CD4-positive, alpha-beta T cell treated with Interleukin-4 for 4 hours (primary cell): ENCODE data around the gene ZBTB5.
"Not testable (repeated sequence)": the region's sequence is repeated elsewhere in the genome, so short reads cannot be mapped to it uniquely, and the experiment has no call there.

Source experiments
- DNase-seq: peaks from one replicate; pipeline ENCODE4 v3.0.0-alpha.2; 2020

Gene ZBTB5

GRCh38 chr9:37486256-37486615 lies 21.0 kb upstream of the ZBTB5 start:
- no peak for DNase-seq

- peak; percentile 95 for DNase-seq
Observed at GRCh38 chr9:37485389-37486255, 20.4 kb upstream of the ZBTB5 start, which contains the start of gene POLR1E. Gene POLR1E (plus strand): TSS chr9:37485948. CDS start chr9:37486048, 100 bp downstream.

GRCh38 chr9:37480759-37481158 lies 15.5 kb upstream of the ZBTB5 start:
- DNase-seq: no peak

- not testable (repeated sequence) for DNase-seq
Observed at GRCh38 chr9:37477987-37478619, 12.9 kb upstream of the ZBTB5 start.

GRCh38 chr9:37477443-37477842 lies 12.2 kb upstream of the ZBTB5 start:
- not testable (repeated sequence) for DNase-seq

- no peak for DNase-seq
Observed at GRCh38 chr9:37476930-37477329, 11.7 kb upstream of the ZBTB5 start.

GRCh38 chr9:37474438-37474837 lies 9.2 kb upstream of the ZBTB5 start:
- no peak for DNase-seq

DNA sequence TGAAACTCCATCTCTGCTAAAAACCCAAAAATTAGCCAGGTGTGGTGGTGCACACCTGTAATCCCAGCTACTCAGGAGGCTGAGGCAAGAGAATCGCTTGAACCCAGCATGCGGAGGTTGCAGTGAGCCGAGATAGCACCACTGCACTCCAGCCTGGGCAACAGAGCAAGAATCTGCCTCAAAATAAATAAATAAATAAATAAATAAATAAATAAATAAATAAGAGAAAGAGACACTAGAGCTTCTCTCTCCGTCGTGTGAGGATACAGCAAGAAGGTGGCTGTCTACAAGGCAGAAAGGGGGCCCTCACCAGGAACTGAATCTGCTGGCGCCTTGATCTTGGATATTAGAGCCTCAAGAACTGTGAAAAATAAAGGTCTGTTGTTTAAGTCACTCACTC lies 8.7 kb upstream of the ZBTB5 start:
- DNase-seq: not testable (repeated sequence)

GRCh38 chr9:37471942-37472684 lies 6.9 kb upstream of the ZBTB5 start:
- DNase-seq: no peak

- no peak for DNase-seq
Observed at GRCh38 chr9:37468620-37469019, 3.4 kb upstream of the ZBTB5 start.

GRCh38 chr9:37467530-37467929 lies 2.3 kb upstream of the ZBTB5 start:
- DNase-seq: not testable (repeated sequence)

DNA sequence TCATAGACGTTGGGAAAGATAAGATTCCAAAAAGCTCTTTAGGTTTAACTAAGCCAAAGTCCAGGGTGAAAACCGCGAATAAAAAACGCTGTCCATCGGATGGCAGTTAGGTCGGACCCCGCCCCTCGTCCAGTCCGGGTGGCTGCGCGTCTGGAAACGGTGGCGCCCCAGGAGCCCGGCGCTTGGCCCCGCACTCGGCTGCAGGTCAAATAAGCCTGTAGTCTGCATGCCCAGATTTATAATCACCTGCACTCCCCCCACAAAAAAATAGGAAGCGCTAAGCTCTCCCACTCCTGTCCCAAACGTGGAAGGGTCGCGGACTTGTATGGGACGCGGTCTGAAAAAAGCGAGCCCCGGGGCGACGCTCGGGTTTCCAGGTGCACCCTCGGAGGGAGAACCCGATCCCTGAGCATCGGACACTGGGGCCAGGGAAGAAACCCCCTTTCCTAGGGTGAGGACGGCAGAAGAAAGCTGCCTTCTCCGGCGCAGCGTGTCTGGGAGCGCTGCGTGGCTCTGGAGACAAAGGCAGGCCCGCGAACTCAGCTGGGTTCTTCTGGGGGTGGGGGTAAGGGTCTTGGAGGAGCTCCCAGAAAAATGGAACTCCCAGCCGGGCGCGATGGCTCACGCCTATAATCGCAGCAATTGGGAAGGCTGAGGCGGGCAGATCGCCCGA lies 923 bp upstream of the ZBTB5 start:
- DNase-seq: no peak

GRCh38 chr9:37464426-37465248 lies 613 bp downstream of the ZBTB5 start:
- DNase-seq: peak; percentile 65

DNA sequence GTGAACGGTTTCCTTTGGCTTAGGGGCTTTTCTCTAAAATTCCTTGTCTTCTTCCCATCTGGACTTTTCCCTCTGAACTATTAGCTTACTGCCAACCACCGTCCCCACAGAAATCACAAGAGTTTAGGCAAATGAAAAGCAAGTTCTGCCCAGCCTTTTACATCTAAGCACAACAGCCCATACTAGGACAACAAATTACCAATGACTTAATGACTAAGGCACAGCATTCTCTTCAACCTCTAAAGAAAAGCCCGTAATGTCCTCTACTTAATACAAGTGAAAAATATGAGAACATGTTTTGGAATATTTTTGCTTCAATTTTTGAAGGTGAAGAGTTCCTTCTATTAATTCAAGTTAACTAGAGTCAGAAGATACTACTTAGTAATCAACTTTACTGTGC lies 1.2 kb downstream of the ZBTB5 start:
- no peak for DNase-seq

GRCh38 chr9:37456817-37457216 lies 8.4 kb downstream of the ZBTB5 start:
- no peak for DNase-seq

DNA sequence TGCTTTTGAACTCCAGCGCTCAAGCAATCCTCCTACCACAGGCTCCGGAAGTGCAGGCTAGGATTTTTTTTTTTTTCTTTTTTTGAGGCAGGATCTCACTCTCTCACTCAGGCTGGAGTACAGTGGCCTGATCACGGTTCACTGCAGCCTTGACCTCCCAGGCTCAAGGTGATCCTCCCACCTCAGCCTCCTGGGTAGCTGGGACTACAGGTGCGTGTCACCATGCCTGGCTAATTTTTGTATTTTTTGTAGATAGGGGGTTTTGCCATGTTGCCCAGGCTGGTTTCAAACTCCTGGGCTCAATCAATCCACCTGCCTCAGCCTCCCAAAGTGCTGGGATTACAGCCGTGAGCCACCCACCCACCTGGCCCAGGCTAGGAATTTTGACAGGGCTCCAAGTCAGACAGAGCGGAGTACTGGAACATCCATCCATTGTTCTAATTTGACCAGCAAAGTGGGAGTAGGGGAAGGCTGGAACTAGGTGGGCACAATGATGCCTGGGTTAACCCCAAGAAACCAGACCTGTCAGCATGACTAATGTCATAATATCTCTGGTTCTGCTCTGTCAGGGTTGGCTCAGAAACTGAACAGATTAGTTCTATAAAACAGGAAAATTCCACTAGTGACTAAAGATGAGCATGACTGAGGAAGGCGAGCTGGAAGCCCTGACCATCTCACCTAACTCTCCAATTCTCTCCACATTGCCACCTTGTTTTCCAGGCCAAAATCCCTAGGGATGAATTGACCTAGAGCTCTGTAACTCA lies 9.2 kb downstream of the ZBTB5 start:
- no peak for DNase-seq

- no peak for DNase-seq
Observed at GRCh38 chr9:37454238-37454637, 11.0 kb downstream of the ZBTB5 start.

GRCh38 chr9:37453827-37454226 lies 11.4 kb downstream of the ZBTB5 start:
- DNase-seq: no peak

GRCh38 chr9:37452611-37453010 lies 12.6 kb downstream of the ZBTB5 start:
- no peak for DNase-seq

DNA sequence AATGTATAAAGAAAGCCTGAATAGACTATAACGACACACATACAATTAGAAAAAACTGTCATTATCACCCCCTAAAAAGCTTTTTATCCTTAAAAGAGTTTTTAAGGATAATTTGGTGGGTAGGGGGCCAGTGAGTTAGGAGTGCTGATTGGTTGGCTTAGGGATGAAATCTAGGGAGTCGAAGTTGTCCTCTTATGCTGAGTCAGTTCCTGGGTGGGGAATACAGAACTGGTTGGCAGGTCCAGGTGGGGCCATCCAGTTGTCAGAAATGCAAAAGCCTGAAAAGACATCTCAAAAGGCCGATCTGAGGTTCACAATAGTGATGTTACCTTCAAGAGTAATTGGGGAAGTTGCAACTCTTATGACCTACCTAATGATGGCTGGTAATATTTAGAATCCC lies 13.6 kb downstream of the ZBTB5 start:
- no peak for DNase-seq
